LoVo (cell line): Measurements from ENCODE around the gene RFX7.

Experiments used
- DNase-seq: peaks from one replicate; pipeline ENCODE4 v3.0.0-alpha.2; 2016; ENCODE audit warnings: low spot score

Gene RFX7

GRCh38 chr15:56126409-56126808 is 117.3 kb downstream of the RFX7 start:
- DNase-seq = no peak

- DNase-seq = no peak
Measured at GRCh38 chr15:56124391-56124790, 119.3 kb downstream of the RFX7 start.

- no peak for DNase-seq
Measured at GRCh38 chr15:56105855-56106254, 137.8 kb downstream of the RFX7 start.

- no peak for DNase-seq
Measured at GRCh38 chr15:56102441-56102840, 141.2 kb downstream of the RFX7 start.

GRCh38 chr15:56099311-56099710 is 144.4 kb downstream of the RFX7 start:
- DNase-seq = no peak

- no peak for DNase-seq
Measured at GRCh38 chr15:56098195-56098863, 145.3 kb downstream of the RFX7 start.

GRCh38 chr15:56095406-56095805 is 148.3 kb downstream of the RFX7 start:
- DNase-seq = no peak

- DNase-seq = no peak
Measured at GRCh38 chr15:56094171-56094570, 149.5 kb downstream of the RFX7 start.

- DNase-seq = no peak
Measured at GRCh38 chr15:56088389-56088788, 155.3 kb downstream of the RFX7 start.

- no peak for DNase-seq
Measured at GRCh38 chr15:56086566-56086965, 157.1 kb downstream of the RFX7 start.

- no peak for DNase-seq
Measured at GRCh38 chr15:56082263-56082761, 161.4 kb downstream of the RFX7 start.

- no peak for DNase-seq
Measured at GRCh38 chr15:56077081-56077480, 166.6 kb downstream of the RFX7 start.

- DNase-seq = no peak
Measured at GRCh38 chr15:56076640-56077039, 167.0 kb downstream of the RFX7 start.

- DNase-seq = no peak
Measured at GRCh38 chr15:56074481-56075265, 169.0 kb downstream of the RFX7 start.

GRCh38 chr15:56064152-56064551 is 179.5 kb downstream of the RFX7 start:
- no peak for DNase-seq

- no peak for DNase-seq
Measured at GRCh38 chr15:56059716-56060115, 184.0 kb downstream of the RFX7 start.

- no peak for DNase-seq
Measured at GRCh38 chr15:56058986-56059385, 184.7 kb downstream of the RFX7 start.

GRCh38 chr15:56056626-56057025 is 187.1 kb downstream of the RFX7 start:
- DNase-seq = no peak

GRCh38 chr15:56053046-56053400 is 190.7 kb downstream of the RFX7 start:
- DNase-seq = no peak

GRCh38 chr15:56052395-56053045 is 191.2 kb downstream of the RFX7 start:
- peak; percentile 71 for DNase-seq

- no peak for DNase-seq
Measured at GRCh38 chr15:56051676-56052075, 192.0 kb downstream of the RFX7 start.

GRCh38 chr15:56049577-56049976 is 194.1 kb downstream of the RFX7 start:
- DNase-seq = no peak

- DNase-seq = no peak
Measured at GRCh38 chr15:56047354-56047753, 196.3 kb downstream of the RFX7 start.
